Measurements from ENCODE around the gene DDX10.

GRCh38 chr11:108857382-108857781 lies 192.5 kb downstream of the DDX10 start:
- TF ChIP-seq CTCF (IDR thresholded peaks at IDR 0.05; ENCODE audit: low read depth, low read length) (no peak), POLR2A (IDR thresholded peaks at IDR 0.05; ENCODE audit: extremely low read depth, insufficient read length) (no peak)

Measured in NB4 (cell line).